H9 (cell line): Measurements from ENCODE around the gene NFYB. TPM values are rescaled to one million over a fixed set of nuclear protein-coding genes. Genes with fewer than 3 reads are reported as not detected.

Experiments
- DNase-seq: peaks from one replicate; pipeline ENCODE4 v3.0.0-alpha.2; 2017
- H2AFZ ChIP-seq: one replicate; pipeline ENCODE4 v1.6.1; 2013; ENCODE audit warnings: mild to moderate bottlenecking, low read length, control low read depth, moderate library complexity
- H2AK5ac ChIP-seq: 2 replicates; pipeline ENCODE4 v1.6.1; 2013; ENCODE audit warnings: low read length, control low read depth, mixed read lengths; ENCODE audit not compliant: insufficient read length
- H2BK120ac ChIP-seq: one replicate; pipeline ENCODE4 v1.6.1; 2013; ENCODE audit warnings: low read depth, mild to moderate bottlenecking, low read length, control low read depth, inconsistent platforms; ENCODE audit not compliant: poor library complexity, severe bottlenecking
- H2BK12ac ChIP-seq: 2 replicates; pipeline ENCODE4 v1.6.1; 2013; ENCODE audit warnings: low read length, control low read depth, mixed read lengths, low read depth; ENCODE audit not compliant: insufficient read length
- H2BK15ac ChIP-seq: 2 replicates; pipeline ENCODE4 v1.6.1; 2013; ENCODE audit warnings: low read depth, low read length, control low read depth
- H2BK20ac ChIP-seq: one replicate; pipeline ENCODE4 v1.6.1; 2013; ENCODE audit warnings: low read depth, mild to moderate bottlenecking, low read length, control low read depth, inconsistent platforms; ENCODE audit not compliant: poor library complexity, severe bottlenecking
- H2BK5ac ChIP-seq: 2 replicates; pipeline ENCODE4 v1.6.1; 2013; ENCODE audit warnings: low read length, control low read depth, mixed read lengths; ENCODE audit not compliant: insufficient read length
- H3K14ac ChIP-seq: 2 replicates; pipeline ENCODE4 v1.6.1; 2013; ENCODE audit warnings: low read length, control low read depth; ENCODE audit not compliant: insufficient read depth
- H3K18ac ChIP-seq: 2 replicates; pipeline ENCODE4 v1.6.1; 2013; ENCODE audit warnings: low read depth, mild to moderate bottlenecking, mixed read lengths, low read length, control low read depth; ENCODE audit not compliant: insufficient read length
- H3K23ac ChIP-seq: 2 replicates; pipeline ENCODE4 v1.6.1; 2013; ENCODE audit warnings: low read length, control low read depth, mixed read lengths, low read depth; ENCODE audit not compliant: insufficient read length
- H3K23me2 ChIP-seq: 2 replicates; pipeline ENCODE4 v1.6.1; 2013; ENCODE audit warnings: low read depth, mild to moderate bottlenecking, mixed read lengths, low read length, control low read depth; ENCODE audit not compliant: insufficient read length, poor library complexity, severe bottlenecking
- H3K27ac ChIP-seq: 2 replicates; pipeline ENCODE4 v1.5.1; 2013; ENCODE audit warnings: low read length, control low read depth, mixed read lengths, low read depth; ENCODE audit not compliant: insufficient read length
- H3K27me3 ChIP-seq: 2 replicates; pipeline ENCODE4 v1.6.1; 2013; ENCODE audit warnings: low read length, control low read depth, inconsistent platforms; ENCODE audit not compliant: insufficient read depth
- H3K4ac ChIP-seq: 2 replicates; pipeline ENCODE4 v1.6.1; 2013; ENCODE audit warnings: low read depth, mild to moderate bottlenecking, control low read depth, inconsistent platforms, low read length, moderate library complexity
- H3K4me1 ChIP-seq: 2 replicates; pipeline ENCODE4 v1.6.1; 2013; ENCODE audit warnings: low read length, control low read depth, inconsistent platforms; ENCODE audit not compliant: insufficient read depth
- H3K4me2 ChIP-seq: 2 replicates; pipeline ENCODE4 v1.6.1; 2013; ENCODE audit warnings: low read length, control low read depth, mixed read lengths; ENCODE audit not compliant: insufficient read length, insufficient read depth
- H3K56ac ChIP-seq: 2 replicates; pipeline ENCODE4 v1.6.1; 2013; ENCODE audit warnings: low read depth, mild to moderate bottlenecking, mixed read lengths, low read length, control low read depth; ENCODE audit not compliant: insufficient read length
- H3K79me1 ChIP-seq: 2 replicates; pipeline ENCODE4 v1.6.1; 2013; ENCODE audit warnings: low read depth, mild to moderate bottlenecking, moderate library complexity, low read length, control low read depth, inconsistent platforms; ENCODE audit not compliant: insufficient read depth, poor library complexity, severe bottlenecking
- H3K79me2 ChIP-seq: 2 replicates; pipeline ENCODE4 v1.6.1; 2013; ENCODE audit warnings: low read length, control low read depth, inconsistent platforms; ENCODE audit not compliant: insufficient read depth
- H3K9ac ChIP-seq: 2 replicates; pipeline ENCODE4 v1.6.1; 2013; ENCODE audit warnings: low read length, control low read depth, mixed read lengths; ENCODE audit not compliant: insufficient read length; ENCODE audit errors: extremely low read depth
- H3K9me3 ChIP-seq: one replicate; pipeline ENCODE4 v1.6.1; 2013; ENCODE audit warnings: low read depth, low read length, inconsistent platforms; ENCODE audit not compliant: control insufficient read depth
- H3T11ph ChIP-seq: one replicate; pipeline ENCODE4 v1.6.1; 2013; ENCODE audit warnings: mild to moderate bottlenecking, low read length, control low read depth, inconsistent platforms
- H4K20me1 ChIP-seq: one replicate; pipeline ENCODE4 v1.6.1; 2013; ENCODE audit not compliant: control insufficient read depth, insufficient read length, insufficient read depth
- H4K5ac ChIP-seq: 2 replicates; pipeline ENCODE4 v1.6.1; 2013; ENCODE audit warnings: low read depth, mild to moderate bottlenecking, mixed read lengths, low read length, control low read depth; ENCODE audit not compliant: insufficient read length
- H4K8ac ChIP-seq: replicated peaks from 2 replicates; pipeline ENCODE4 v1.6.1; 2013; ENCODE audit warnings: low read length, control low read depth, mixed read lengths, low read depth; ENCODE audit not compliant: insufficient read length
- H4K91ac ChIP-seq: 2 replicates; pipeline ENCODE4 v1.6.1; 2013; ENCODE audit warnings: low read depth, mild to moderate bottlenecking, moderate library complexity, mixed read lengths, low read length, control low read depth; ENCODE audit not compliant: insufficient read length
- H3K27ac Mint-ChIP-seq, 3 experiments: 2 replicates in 2 of 3; 3 replicates in 1 of 3; pipeline ENCODE4 v1.8.0; 2020 to 2021; ENCODE audit warnings: mixed read lengths in 3 of 3, mild to moderate bottlenecking in 1 of 3, moderate library complexity in 1 of 3
- H3K27me3 Mint-ChIP-seq: 2 replicates; pipeline ENCODE4 v1.8.0; 2021; ENCODE audit warnings: low read depth, mild to moderate bottlenecking, moderate library complexity, mixed read lengths
- H3K36me3 Mint-ChIP-seq, 3 experiments: 2 replicates in 2 of 3; 3 replicates in 1 of 3; pipeline ENCODE4 v1.8.0; 2020 to 2021; ENCODE audit warnings: low read depth in 3 of 3, mixed read lengths in 3 of 3; ENCODE audit not compliant: insufficient read depth in 1 of 3
- H3K4me1 Mint-ChIP-seq, 2 experiments: 2 replicates each; pipeline ENCODE4 v1.8.0; 2020; ENCODE audit warnings: mixed read lengths in 2 of 2
- H3K4me3 Mint-ChIP-seq, 2 experiments: 2 replicates in 1 of 2; 3 replicates in 1 of 2; pipeline ENCODE4 v1.8.0; 2020 to 2021; ENCODE audit warnings: mild to moderate bottlenecking in 2 of 2, mixed read lengths in 2 of 2, moderate library complexity in 1 of 2
- H3K9me3 Mint-ChIP-seq, 2 experiments: 2 replicates in 1 of 2; 3 replicates in 1 of 2; pipeline ENCODE4 v1.8.0; 2020; ENCODE audit warnings: mild to moderate bottlenecking in 2 of 2, mixed read lengths in 2 of 2, moderate library complexity in 1 of 2
- CTCF ChIP-seq: fragments of 200-600 bp; sonication (generic); conservative IDR thresholded peaks from 3 replicates; pipeline ENCODE4 v1.8.0; 2021; ENCODE audit warnings: antibody characterized with exemption, mild to moderate bottlenecking
- WGBS: extraction: QIAGEN DNeasy Blood & Tissue Kit; methylation state at CpG from one replicate; pipeline ENCODE4 v1.1.7; 2013; ENCODE audit warnings: missing lambda C conversion rate, low lambda C conversion rate, mixed read lengths; ENCODE audit not compliant: insufficient read length; ENCODE audit errors: extremely low coverage; 5-methylcytosine and 5-hydroxymethylcytosine counted together
- total RNA-seq: library from RNA; stranded (reverse); gene quantifications from 2 replicates; pipeline ENCODE4 v1.2.1, GENCODE V29; 2021

NFYB gene
- total RNA-seq, 1 experiment from 2014 or later, result 52.5 TPM

- no peak overlapping the region for H2AK5ac ChIP-seq
- WGBS, result no CpG with 5 or more reads among the region's 1 CpG
- no peaks in the 10 kb centered on the region for H3K27me3 ChIP-seq
- no peak overlapping the region for H2BK12ac ChIP-seq
- no peaks in the 10 kb centered on the region for H3K9me3 ChIP-seq
- H3K4me3 Mint-ChIP-seq, result no peak overlapping the region
- H4K5ac ChIP-seq, result no peak overlapping the region
- no peaks in the 10 kb centered on the region for H3K36me3 Mint-ChIP-seq
- H3K4me2 ChIP-seq, result no peak overlapping the region
- no peak overlapping the region for H2BK120ac ChIP-seq
- no peaks in the 10 kb centered on the region for H3K79me1 ChIP-seq
- no peak for TF ChIP-seq CTCF
- no peaks in the 10 kb centered on the region for H4K20me1 ChIP-seq
- H3K56ac ChIP-seq, result no peak overlapping the region
- H3K4me1 Mint-ChIP-seq, result peaks cover 0 to 2% of the 10 kb centered on the region in 2 experiments; a peak in 2 of 4 replicates
- no peak overlapping the region for H3T11ph ChIP-seq
- no peaks in the 10 kb centered on the region for H3K4me1 ChIP-seq
- H3K23ac ChIP-seq, result no peak overlapping the region
- H3K27ac Mint-ChIP-seq, result no peak overlapping the region
- no peak overlapping the region for H4K91ac ChIP-seq
- H3K27me3 Mint-ChIP-seq, result no peaks in the 10 kb centered on the region
- H4K8ac ChIP-seq, result no peak overlapping the region
- H3K79me2 ChIP-seq, result no peaks in the 10 kb centered on the region
- DNase-seq, result no peak
- H2BK15ac ChIP-seq, result no peak overlapping the region
- H2BK5ac ChIP-seq, result no peak overlapping the region
- H3K14ac ChIP-seq, result no peak overlapping the region
- no peak overlapping the region for H3K18ac ChIP-seq
- H3K9me3 Mint-ChIP-seq, result no peaks in the 10 kb centered on the region
- no peak overlapping the region for H3K27ac ChIP-seq
- H2BK20ac ChIP-seq, result no peak overlapping the region
- no peak overlapping the region for H2AFZ ChIP-seq
- H3K23me2 ChIP-seq, result no peaks in the 10 kb centered on the region
- H3K9ac ChIP-seq, result no peak overlapping the region
- H3K4ac ChIP-seq, result no peak overlapping the region
Measured at GRCh38 chr12:104073699-104074098, 64.3 kb downstream of the NFYB start.
